Mesothelial cell of epicardium (in vitro differentiated cells): ENCODE measurements around the gene BEAN1. TPM values are rescaled to one million over a fixed set of nuclear protein-coding genes. Genes with fewer than 3 reads are reported as not detected.

ENCODE experiments used
- DNase-seq, 2 experiments: peaks; one replicate each; pipeline ENCODE4 v3.0.0; 2021; ENCODE audit warnings: low spot score in 2 of 2; ENCODE audit not compliant: unreplicated experiment in 2 of 2
- H3K27ac Mint-ChIP-seq: 2 replicates; pipeline ENCODE4 v1.8.0; 2021; ENCODE audit warnings: mixed read lengths
- H3K27me3 Mint-ChIP-seq: 2 replicates; pipeline ENCODE4 v1.8.0; 2021; ENCODE audit warnings: low read depth, mixed read lengths
- H3K36me3 Mint-ChIP-seq: 2 replicates; pipeline ENCODE4 v1.8.0; 2021; ENCODE audit warnings: mixed read lengths
- H3K4me1 Mint-ChIP-seq: 2 replicates; pipeline ENCODE4 v1.8.0; 2021; ENCODE audit warnings: mixed read lengths
- H3K4me3 Mint-ChIP-seq: 2 replicates; pipeline ENCODE4 v1.8.0; 2021; ENCODE audit warnings: mild to moderate bottlenecking, moderate library complexity, mixed read lengths
- H3K9me3 Mint-ChIP-seq: 2 replicates; pipeline ENCODE4 v1.8.0; 2021; ENCODE audit warnings: mixed read lengths
- total RNA-seq: library from RNA; stranded (reverse); gene quantifications from 3 replicates; pipeline ENCODE4 v1.2.1, GENCODE V29; 2021
- TF ChIP-seq, protein P1 (sequence below): fragments of 200-600 bp; sonication (generic); IDR thresholded peaks from one replicate; pipeline ENCODE4 v1.5.0; 2021; ENCODE audit warnings: antibody characterized with exemption; ENCODE audit not compliant: unreplicated experiment

The BEAN1 gene
- total RNA-seq, 1 donor from 2014 or later, result 1.1 TPM

DNA sequence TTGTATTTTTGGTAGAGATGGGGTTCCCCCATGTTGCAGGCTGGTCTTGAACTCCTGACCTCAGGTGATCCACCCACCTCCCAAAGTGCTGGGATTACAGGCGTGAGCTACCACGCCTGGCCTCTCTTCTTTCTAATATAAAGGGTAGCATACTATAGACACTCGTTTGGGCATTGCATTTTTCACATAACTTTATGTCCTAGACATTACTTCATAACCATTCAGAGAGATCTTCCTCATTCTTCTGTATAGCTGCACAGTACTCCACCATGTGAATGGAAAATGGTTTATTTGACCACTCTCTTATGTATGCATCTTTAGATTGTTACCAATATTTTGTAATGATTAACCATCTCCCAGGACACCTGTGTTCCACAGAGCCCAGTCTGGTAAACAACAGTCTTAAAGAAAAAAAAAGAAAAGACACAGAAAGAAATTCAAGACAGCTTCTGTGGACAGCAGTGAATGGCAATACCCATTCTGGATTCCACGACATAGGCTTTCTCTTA lies 80.7 kb downstream of the BEAN1 start:
- Mint-ChIP-seq H3K4me3 (no peak overlapping the region), H3K27ac (no peak overlapping the region), H3K9me3 (no peaks in the 10 kb centered on the region), H3K4me1 (peaks cover 2% of the 10 kb centered on the region), H3K27me3 (no peaks in the 10 kb centered on the region), H3K36me3 (peaks cover 16% of the 10 kb centered on the region)
- no peak for DNase-seq
- TF ChIP-seq, protein P1, sequence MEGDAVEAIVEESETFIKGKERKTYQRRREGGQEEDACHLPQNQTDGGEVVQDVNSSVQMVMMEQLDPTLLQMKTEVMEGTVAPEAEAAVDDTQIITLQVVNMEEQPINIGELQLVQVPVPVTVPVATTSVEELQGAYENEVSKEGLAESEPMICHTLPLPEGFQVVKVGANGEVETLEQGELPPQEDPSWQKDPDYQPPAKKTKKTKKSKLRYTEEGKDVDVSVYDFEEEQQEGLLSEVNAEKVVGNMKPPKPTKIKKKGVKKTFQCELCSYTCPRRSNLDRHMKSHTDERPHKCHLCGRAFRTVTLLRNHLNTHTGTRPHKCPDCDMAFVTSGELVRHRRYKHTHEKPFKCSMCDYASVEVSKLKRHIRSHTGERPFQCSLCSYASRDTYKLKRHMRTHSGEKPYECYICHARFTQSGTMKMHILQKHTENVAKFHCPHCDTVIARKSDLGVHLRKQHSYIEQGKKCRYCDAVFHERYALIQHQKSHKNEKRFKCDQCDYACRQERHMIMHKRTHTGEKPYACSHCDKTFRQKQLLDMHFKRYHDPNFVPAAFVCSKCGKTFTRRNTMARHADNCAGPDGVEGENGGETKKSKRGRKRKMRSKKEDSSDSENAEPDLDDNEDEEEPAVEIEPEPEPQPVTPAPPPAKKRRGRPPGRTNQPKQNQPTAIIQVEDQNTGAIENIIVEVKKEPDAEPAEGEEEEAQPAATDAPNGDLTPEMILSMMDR, result no peak

- Mint-ChIP-seq H3K4me3 (no peak overlapping the region), H3K9me3 (no peaks in the 10 kb centered on the region), H3K27me3 (no peaks in the 10 kb centered on the region), H3K36me3 (peaks cover 19% of the 10 kb centered on the region), H3K4me1 (peaks cover 2% of the 10 kb centered on the region), H3K27ac (no peak overlapping the region)
- no peak for DNase-seq
- TF ChIP-seq, protein P1, result no peak
Observed at GRCh38 chr16:66508248-66508913, 81.3 kb downstream of the BEAN1 start.

DNA sequence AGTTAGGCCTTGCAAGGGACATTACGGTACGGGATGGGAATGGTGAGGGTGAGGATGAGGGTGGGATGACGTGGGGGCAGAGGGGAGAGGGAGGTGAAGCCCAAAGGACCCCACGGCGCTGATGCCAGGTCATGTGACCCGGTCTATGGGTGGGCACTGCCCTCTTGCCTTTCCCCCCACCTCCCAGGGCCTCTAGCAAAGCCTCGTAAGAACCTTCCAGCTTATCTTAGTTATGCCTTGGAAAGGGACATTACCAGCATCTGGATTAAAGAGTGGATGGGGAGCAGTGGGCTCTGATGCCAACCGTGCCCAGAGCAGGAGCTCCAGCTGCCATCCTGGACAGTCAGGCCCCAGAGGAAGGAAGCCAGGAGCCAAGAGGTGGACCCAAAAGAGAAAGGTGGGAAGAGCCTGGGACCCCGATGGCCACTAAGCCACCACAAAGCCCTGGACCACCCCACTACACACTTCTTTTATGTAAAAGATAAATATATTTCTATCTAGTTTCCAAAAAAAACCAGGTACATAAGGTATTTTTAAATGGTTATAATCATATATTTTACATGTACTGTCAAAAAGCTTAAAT lies 81.9 kb downstream of the BEAN1 start:
- no peak overlapping the region for H3K4me3 Mint-ChIP-seq
- no peak for DNase-seq

DNA sequence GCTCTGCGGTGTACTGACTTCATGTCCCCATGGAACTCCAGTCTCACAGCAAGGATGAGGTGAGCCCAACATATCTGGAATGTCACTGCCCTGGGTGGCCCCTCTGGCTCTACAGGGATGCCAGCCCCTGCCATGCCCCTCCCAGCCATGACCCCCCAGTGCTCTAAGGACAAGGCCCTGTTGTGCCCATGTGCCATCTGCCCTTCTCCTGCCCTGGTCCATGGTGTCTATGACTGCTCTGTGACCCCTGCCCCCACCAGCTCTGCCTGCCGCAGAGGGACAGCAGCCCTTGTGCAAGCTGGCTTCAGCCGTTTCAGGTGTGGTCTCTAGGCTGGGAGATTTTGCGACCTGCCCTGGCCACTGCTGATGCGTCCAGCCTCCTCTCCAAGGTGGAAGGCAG lies 82.5 kb downstream of the BEAN1 start:
- Mint-ChIP-seq H3K4me1 (peaks cover 2% of the 10 kb centered on the region), H3K27me3 (no peaks in the 10 kb centered on the region), H3K9me3 (no peaks in the 10 kb centered on the region), H3K27ac (no peak overlapping the region), H3K4me3 (no peak overlapping the region), H3K36me3 (peaks cover 25% of the 10 kb centered on the region)
- no peak for DNase-seq
- TF ChIP-seq, protein P1, result no peak

More for the DNA sequence above, 81.9 kb downstream of the BEAN1 start:
- Mint-ChIP-seq H3K27me3 (no peaks in the 10 kb centered on the region), H3K36me3 (peaks cover 22% of the 10 kb centered on the region), H3K27ac (no peak overlapping the region), H3K9me3 (no peaks in the 10 kb centered on the region), H3K4me1 (peaks cover 2% of the 10 kb centered on the region)
- TF ChIP-seq, protein P1, result no peak

DNA sequence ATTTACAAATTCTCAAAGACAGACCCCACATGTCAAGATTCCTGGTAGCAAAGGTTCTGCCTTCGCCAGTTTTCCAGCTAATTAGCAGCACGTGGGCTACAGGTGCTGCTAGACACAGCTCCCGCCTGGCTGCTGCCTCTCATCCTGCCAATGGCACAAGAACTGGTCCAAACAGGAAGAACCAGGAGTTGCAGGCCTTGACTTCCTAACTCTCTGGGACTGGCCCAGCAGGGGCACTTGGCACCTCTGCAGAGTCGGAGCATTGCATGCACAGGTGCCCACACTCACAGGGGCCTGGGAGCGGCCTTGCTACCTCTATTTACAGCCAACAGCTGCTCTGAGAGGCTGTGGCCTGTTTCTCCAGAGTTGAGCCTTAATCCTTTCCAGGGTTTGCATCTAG lies 83.2 kb downstream of the BEAN1 start:
- Mint-ChIP-seq H3K4me1 (peaks cover 2% of the 10 kb centered on the region), H3K4me3 (no peak overlapping the region), H3K27me3 (no peaks in the 10 kb centered on the region), H3K27ac (no peak overlapping the region), H3K9me3 (no peaks in the 10 kb centered on the region), H3K36me3 (peaks cover 30% of the 10 kb centered on the region)
- TF ChIP-seq, protein P1, result no peak
- DNase-seq, result no peak
